Endodermal cell (in vitro differentiated cells): ENCODE measurements around the gene EDN1. TPM values are rescaled to one million over a fixed set of nuclear protein-coding genes. Genes with fewer than 3 reads are reported as not detected.

Experiments
- DNase-seq: peaks from one replicate; pipeline ENCODE4 v3.0.0-alpha.2; 2017
- H3K27ac ChIP-seq: 2 replicates; pipeline ENCODE4 v1.5.1; 2013; ENCODE audit warnings: mild to moderate bottlenecking, low read depth, low read length, moderate library complexity
- H3K27me3 ChIP-seq: 2 replicates; pipeline ENCODE4 v1.6.1; 2013; ENCODE audit warnings: mild to moderate bottlenecking, low read length, moderate library complexity; ENCODE audit not compliant: insufficient read depth, control insufficient read depth, poor library complexity, severe bottlenecking
- H3K36me3 ChIP-seq: 2 replicates; pipeline ENCODE4 v1.7.0; 2013; ENCODE audit warnings: mild to moderate bottlenecking, low read length, moderate library complexity; ENCODE audit not compliant: control insufficient read depth, insufficient read depth
- H3K4me1 ChIP-seq: one replicate; pipeline ENCODE4 v1.7.0; 2013; ENCODE audit warnings: low read length; ENCODE audit not compliant: control insufficient read depth, insufficient read depth
- H3K4me3 ChIP-seq: 2 replicates; pipeline ENCODE4 v1.5.1; 2013; ENCODE audit warnings: mild to moderate bottlenecking, low read length, moderate library complexity
- H3K9ac ChIP-seq: 2 replicates; pipeline ENCODE4 v1.6.1; 2013; ENCODE audit warnings: mild to moderate bottlenecking, low read length, moderate library complexity; ENCODE audit not compliant: poor library complexity, severe bottlenecking; ENCODE audit errors: extremely low read depth
- H3K9me3 ChIP-seq: 2 replicates; pipeline ENCODE4 v1.6.1; 2013; ENCODE audit warnings: mild to moderate bottlenecking, low read length, moderate library complexity; ENCODE audit not compliant: control insufficient read depth
- H3K27ac Mint-ChIP-seq: 2 replicates; pipeline ENCODE4 v1.8.0; 2020; ENCODE audit warnings: mixed read lengths
- H3K27me3 Mint-ChIP-seq: 2 replicates; pipeline ENCODE4 v1.8.0; 2021; ENCODE audit warnings: mild to moderate bottlenecking, mixed read lengths; ENCODE audit not compliant: insufficient read depth
- H3K36me3 Mint-ChIP-seq: 2 replicates; pipeline ENCODE4 v1.8.0; 2020; ENCODE audit warnings: low read depth, mixed read lengths
- H3K4me1 Mint-ChIP-seq: 2 replicates; pipeline ENCODE4 v1.8.0; 2020; ENCODE audit warnings: mixed read lengths
- H3K4me3 Mint-ChIP-seq: 2 replicates; pipeline ENCODE4 v1.8.0; 2020; ENCODE audit warnings: mild to moderate bottlenecking, moderate library complexity, mixed read lengths
- H3K9me3 Mint-ChIP-seq: 2 replicates; pipeline ENCODE4 v1.8.0; 2020; ENCODE audit warnings: mild to moderate bottlenecking, mixed read lengths
- CTCF ChIP-seq: fragments of 200-600 bp; sonication (generic); conservative IDR thresholded peaks from 2 replicates; pipeline ENCODE4 v1.5.0; 2021; ENCODE audit warnings: antibody characterized with exemption, mild to moderate bottlenecking
- WGBS, 2 experiments: methylation state at CpG; one replicate each; pipeline versions ENCODE4 v1.1.5 to v1.1.7; 2013; ENCODE audit warnings: missing lambda C conversion rate in 2 of 2, mixed read lengths in 1 of 2; ENCODE audit not compliant: insufficient coverage in 1 of 2, insufficient read length in 1 of 2; 5-methylcytosine and 5-hydroxymethylcytosine counted together
- total RNA-seq, 2 donors: library from RNA; stranded (reverse); fragmentation: NEBNext Ultra II Directional in 1 of 2; extraction: Animal tissue kit (Norgen Biotek cat#: 25700) in 1 of 2; gene quantifications; 2 replicates in 1 of 2; 3 replicates in 1 of 2; pipeline ENCODE4 v1.2.1, GENCODE V29; 2021

Gene EDN1
- total RNA-seq, 2 donors from 2014 or later = 0.27 to 0.46 TPM

- Histone ChIP-seq H3K36me3 (no peaks in the 10 kb centered on the region), H3K9me3 (no peaks in the 10 kb centered on the region), H3K4me1 (no peaks in the 10 kb centered on the region), H3K27me3 (peaks cover 10% of the 10 kb centered on the region), H3K4me3 (no peak overlapping the region), H3K9ac (no peak overlapping the region), H3K27ac (no peak overlapping the region)
- peak; percentile 58 for TF ChIP-seq CTCF
- WGBS, 2 experiments = 85% methylated on average over 4 of the region's 4 CpGs
- Mint-ChIP-seq H3K9me3 (no peaks in the 10 kb centered on the region), H3K27me3 (peaks cover 27% of the 10 kb centered on the region), H3K4me1 (peaks cover 9% of the 10 kb centered on the region), H3K27ac (no peak overlapping the region), H3K4me3 (no peak overlapping the region), H3K36me3 (no peaks in the 10 kb centered on the region)
- no peak for DNase-seq
Observed at GRCh38 chr6:12283904-12284303, 6.3 kb upstream of the EDN1 start.

- Histone ChIP-seq H3K27me3 (peaks cover 25% of the 10 kb centered on the region), H3K36me3 (no peaks in the 10 kb centered on the region), H3K4me1 (no peaks in the 10 kb centered on the region), H3K27ac (no peak overlapping the region), H3K9ac (no peak overlapping the region), H3K4me3 (no peak overlapping the region), H3K9me3 (no peaks in the 10 kb centered on the region)
- H3K4me3 Mint-ChIP-seq = no peak overlapping the region
- no peak overlapping the region for H3K27ac Mint-ChIP-seq
- no peaks in the 10 kb centered on the region for H3K9me3 Mint-ChIP-seq
- H3K36me3 Mint-ChIP-seq = no peaks in the 10 kb centered on the region
- no peak for TF ChIP-seq CTCF
- H3K4me1 Mint-ChIP-seq = peaks cover 26% of the 10 kb centered on the region
- WGBS, 2 experiments = 96% methylated on average over 2 to 4 of the region's 4 CpGs
- DNase-seq = no peak
- peaks cover 38% of the 10 kb centered on the region for H3K27me3 Mint-ChIP-seq
Observed at GRCh38 chr6:12286373-12287110, 3.6 kb upstream of the EDN1 start.

GRCh38 chr6:12288211-12288618 lies 1.9 kb upstream of the EDN1 start:
- no peaks in the 10 kb centered on the region for H3K4me1 ChIP-seq
- peaks cover 35% of the 10 kb centered on the region for H3K27me3 ChIP-seq
- H3K36me3 Mint-ChIP-seq = no peaks in the 10 kb centered on the region
- H3K27ac ChIP-seq = no peak overlapping the region
- no peak overlapping the region for H3K27ac Mint-ChIP-seq
- no peak overlapping the region for H3K4me3 Mint-ChIP-seq
- peaks cover 34% of the 10 kb centered on the region for H3K4me1 Mint-ChIP-seq
- H3K9me3 ChIP-seq = no peaks in the 10 kb centered on the region
- no peak for TF ChIP-seq CTCF
- 96% methylated on average over 13 of the region's 13 CpGs; no CpG with 5 or more reads in 1 of the 2 experiments for WGBS, 2 experiments
- no peak overlapping the region for H3K4me3 ChIP-seq
- no peak overlapping the region for H3K9ac ChIP-seq
- DNase-seq = peak; percentile 45
- H3K9me3 Mint-ChIP-seq = no peaks in the 10 kb centered on the region
- peaks cover 46% of the 10 kb centered on the region for H3K27me3 Mint-ChIP-seq
- H3K36me3 ChIP-seq = no peaks in the 10 kb centered on the region
